BJ (cell line): ENCODE measurements around the gene SPTBN1. TPM values are rescaled to one million over a fixed set of nuclear protein-coding genes. Genes with fewer than 3 reads are reported as not detected.

Source experiments
- CTCF ChIA-PET: fragments of 350-600 bp; formaldehyde crosslinking; extraction: SDS; loops from one replicate; lab custom pipeline; 2021; ENCODE audit warnings: antibody characterized with exemption, inconsistent platforms; lab: Yijun Ruan, JAX
- POLR2A ChIA-PET: fragments of 300-600 bp; sonication (Branson Sonifier 250); formaldehyde crosslinking; extraction: SDS; loops from one replicate; lab custom pipeline; 2021; ENCODE audit warnings: antibody characterized with exemption; lab: Charles Lee
- DNase-seq: peaks from one replicate; pipeline ENCODE4 v3.0.0-alpha.2; 2011; ENCODE audit warnings: low read depth
- H3K27me3 ChIP-seq: 2 replicates; pipeline ENCODE4 v1.6.0; 2011; ENCODE audit warnings: low read length; ENCODE audit not compliant: control insufficient read depth, insufficient read depth
- H3K36me3 ChIP-seq: 2 replicates; pipeline ENCODE4 v1.5.1; 2011; ENCODE audit warnings: low read length; ENCODE audit not compliant: control insufficient read depth, insufficient read depth
- H3K4me3 ChIP-seq: 2 replicates; pipeline ENCODE4 v1.5.1; 2011; ENCODE audit warnings: low read depth, mild to moderate bottlenecking, control low read depth, low read length
- polyA plus RNA-seq: library from polyadenylated mRNA; depleted of rRNA; stranded (reverse); fragments of >200 nt; gene quantifications from 2 replicates; pipeline ENCODE4 v1.2.3, GENCODE V29; 2011
- TF ChIP-seq, protein P1 (sequence below): IDR thresholded peaks from 2 replicates; pipeline ENCODE4 v1.5.1; 2011; ENCODE audit warnings: low read depth, mild to moderate bottlenecking, control low read depth, inconsistent platforms, low read length, moderate library complexity; ENCODE audit not compliant: insufficient read depth

SPTBN1 gene
- polyA plus RNA-seq, 1 experiment = 33.8 TPM

DNA sequence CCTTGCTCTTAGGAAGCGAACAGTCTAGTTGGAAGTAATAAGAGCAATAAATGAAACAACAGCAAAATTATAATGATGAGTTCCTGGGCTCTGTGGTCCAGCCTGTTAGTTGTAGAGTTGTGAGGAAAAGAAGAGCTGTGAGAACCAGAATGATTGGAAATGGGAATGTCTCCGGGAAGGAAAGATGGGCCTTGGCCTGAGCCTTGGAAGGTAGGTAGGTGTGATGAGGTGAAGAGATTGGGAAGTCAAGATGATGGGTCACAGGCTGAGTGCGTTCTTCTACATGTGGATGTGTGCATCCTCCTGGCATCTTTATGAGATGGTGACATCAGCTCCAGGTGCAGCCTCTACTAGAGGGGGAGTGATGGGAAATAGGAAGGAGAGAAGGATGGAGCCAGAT is 152.1 kb downstream of the SPTBN1 start:
- CTCF ChIA-PET = interaction anchor here (1.3 kb wide), 1 partner anchor 10 kb away, joined by 3 read pairs; no protein-coding TSS in a partner anchor
- Histone ChIP-seq H3K27me3 (no peaks in the 10 kb centered on the region), H3K36me3 (peaks cover 2% of the 10 kb centered on the region; the same call in 1 of the 2 replicates), H3K4me3 (no peak overlapping the region)
- no peak for DNase-seq
- POLR2A ChIA-PET = no interaction called here
- TF ChIP-seq, protein P1, sequence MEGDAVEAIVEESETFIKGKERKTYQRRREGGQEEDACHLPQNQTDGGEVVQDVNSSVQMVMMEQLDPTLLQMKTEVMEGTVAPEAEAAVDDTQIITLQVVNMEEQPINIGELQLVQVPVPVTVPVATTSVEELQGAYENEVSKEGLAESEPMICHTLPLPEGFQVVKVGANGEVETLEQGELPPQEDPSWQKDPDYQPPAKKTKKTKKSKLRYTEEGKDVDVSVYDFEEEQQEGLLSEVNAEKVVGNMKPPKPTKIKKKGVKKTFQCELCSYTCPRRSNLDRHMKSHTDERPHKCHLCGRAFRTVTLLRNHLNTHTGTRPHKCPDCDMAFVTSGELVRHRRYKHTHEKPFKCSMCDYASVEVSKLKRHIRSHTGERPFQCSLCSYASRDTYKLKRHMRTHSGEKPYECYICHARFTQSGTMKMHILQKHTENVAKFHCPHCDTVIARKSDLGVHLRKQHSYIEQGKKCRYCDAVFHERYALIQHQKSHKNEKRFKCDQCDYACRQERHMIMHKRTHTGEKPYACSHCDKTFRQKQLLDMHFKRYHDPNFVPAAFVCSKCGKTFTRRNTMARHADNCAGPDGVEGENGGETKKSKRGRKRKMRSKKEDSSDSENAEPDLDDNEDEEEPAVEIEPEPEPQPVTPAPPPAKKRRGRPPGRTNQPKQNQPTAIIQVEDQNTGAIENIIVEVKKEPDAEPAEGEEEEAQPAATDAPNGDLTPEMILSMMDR = no peak

DNA sequence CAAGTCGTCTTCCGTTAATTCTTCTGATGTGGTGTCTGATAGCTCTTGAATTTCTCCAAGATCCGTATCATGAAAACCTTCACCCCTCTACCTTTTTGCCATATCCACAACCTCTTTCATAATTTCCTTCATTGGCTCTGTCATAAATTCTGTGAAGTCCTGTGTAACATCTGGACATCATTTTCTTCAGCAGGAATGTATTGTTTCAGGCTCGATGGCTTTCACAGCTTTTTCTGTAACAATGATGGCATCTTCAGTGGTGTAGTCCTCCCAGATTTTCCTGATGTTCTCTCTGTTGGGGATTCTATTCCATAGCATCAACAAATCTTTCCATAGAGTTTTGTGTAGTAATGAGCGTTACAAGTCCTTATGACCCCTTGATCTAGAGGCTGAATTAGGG is 153.1 kb downstream of the SPTBN1 start:
- Histone ChIP-seq H3K27me3 (no peaks in the 10 kb centered on the region), H3K36me3 (peaks cover 2% of the 10 kb centered on the region; the same call in 1 of the 2 replicates), H3K4me3 (no peak overlapping the region)
- no peak for DNase-seq
- TF ChIP-seq, protein P1 = no peak
- ChIA-PET CTCF (interaction anchor here (1.0 to 1.3 kb wide), 2 partner anchors 11 to 28 kb away, joined by 3 read pairs; no protein-coding TSS in a partner anchor), POLR2A (no interaction called here)

DNA sequence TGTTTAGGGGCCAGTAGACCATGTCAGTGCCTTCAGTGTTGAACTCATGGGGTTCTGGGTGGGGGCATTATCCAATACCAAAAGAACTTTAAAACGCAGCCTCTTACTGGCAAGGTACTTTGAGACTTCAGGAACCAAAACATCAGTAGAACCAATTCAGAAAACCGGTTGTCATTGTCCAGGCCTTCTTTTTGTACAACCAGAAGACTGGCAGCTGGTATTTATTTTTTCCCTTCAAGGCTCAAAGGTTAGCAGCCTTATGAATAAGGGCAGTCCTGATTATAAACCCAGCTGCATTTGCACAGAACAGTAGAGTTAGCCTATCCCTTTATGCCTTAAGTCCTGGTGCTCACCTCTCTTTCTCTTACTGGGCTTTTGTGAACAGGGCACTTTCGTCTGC is 153.5 kb downstream of the SPTBN1 start:
- Histone ChIP-seq H3K4me3 (no peak overlapping the region), H3K36me3 (peaks cover 2% of the 10 kb centered on the region; the same call in 1 of the 2 replicates), H3K27me3 (no peaks in the 10 kb centered on the region)
- no peak for DNase-seq
- TF ChIP-seq, protein P1 = no peak
- CTCF ChIA-PET = interaction anchor here (1.0 to 1.3 kb wide), 2 partner anchors 12 to 27 kb away, joined by 3 read pairs; no protein-coding TSS in a partner anchor
- POLR2A ChIA-PET = no interaction called here

DNA sequence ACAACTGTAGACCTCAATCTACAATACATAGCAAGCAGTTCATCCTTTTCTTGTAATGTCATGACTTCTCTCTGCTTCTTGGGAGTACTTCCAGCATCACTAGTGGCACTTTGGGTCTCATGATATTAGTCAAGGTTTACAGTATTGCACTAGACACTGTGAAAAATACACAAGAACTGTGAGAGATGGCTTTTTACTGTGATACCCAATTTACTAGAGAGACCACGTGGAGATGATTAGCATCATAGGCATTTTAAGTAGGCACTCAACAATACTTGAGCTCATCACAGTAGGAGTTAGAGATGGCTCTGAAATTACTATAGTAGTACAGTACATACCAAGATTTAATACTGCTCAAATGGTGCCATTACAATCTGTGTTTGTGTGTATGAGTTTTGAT is 154.6 kb downstream of the SPTBN1 start:
- TF ChIP-seq, protein P1 = no peak
- no peak overlapping the region for H3K4me3 ChIP-seq
- ChIA-PET POLR2A (no interaction called here), CTCF (interaction anchor here (1.4 kb wide), 1 partner anchor 118 kb away, joined by 3 read pairs; no protein-coding TSS in a partner anchor)
- DNase-seq = no peak
- H3K36me3 ChIP-seq = peaks cover 4% of the 10 kb centered on the region
- no peaks in the 10 kb centered on the region for H3K27me3 ChIP-seq

DNA sequence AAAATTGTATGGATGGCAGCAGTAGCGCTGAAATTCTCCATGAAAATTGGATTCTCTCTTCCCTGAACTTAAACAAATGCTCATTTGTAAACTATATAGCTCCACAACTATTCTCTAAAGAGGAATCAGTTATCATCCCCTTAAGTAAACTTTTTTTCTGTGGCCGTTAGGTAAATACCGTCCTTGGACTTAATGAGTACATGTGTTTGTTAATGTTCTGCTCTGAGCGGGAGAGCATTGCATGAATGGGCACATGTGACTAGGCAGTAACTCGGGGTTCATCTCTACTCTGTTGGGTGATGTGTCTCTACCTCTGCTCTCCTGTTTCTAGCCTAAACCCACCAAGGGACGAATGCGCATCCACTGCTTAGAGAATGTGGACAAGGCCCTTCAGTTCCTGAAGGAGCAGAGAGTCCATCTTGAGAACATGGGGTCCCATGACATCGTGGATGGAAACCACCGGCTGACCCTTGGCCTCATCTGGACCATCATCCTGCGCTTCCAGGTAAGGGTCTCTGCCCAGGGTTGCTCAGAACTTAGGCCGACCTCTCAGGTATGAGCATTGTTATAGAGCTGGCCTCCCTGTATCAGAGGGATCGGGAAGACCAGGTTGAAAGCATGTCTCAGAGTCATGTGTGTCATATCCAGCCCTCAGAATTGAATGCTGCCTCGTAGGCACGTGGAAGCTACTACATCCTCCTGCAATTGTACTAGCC is 155.9 kb downstream of the SPTBN1 start:
- DNase-seq = no peak
- ChIA-PET CTCF (interaction anchor here (0.6 kb wide), 1 partner anchor 43 kb away, joined by 4 read pairs; no protein-coding TSS in a partner anchor), POLR2A (no interaction called here)
- TF ChIP-seq, protein P1 = no peak
- no peaks in the 10 kb centered on the region for H3K27me3 ChIP-seq
- no peak overlapping the region for H3K4me3 ChIP-seq
- H3K36me3 ChIP-seq = peaks cover 4% of the 10 kb centered on the region
